B cell (primary cell): ENCODE results near the gene ANKRD9. TPM values are rescaled to one million over a fixed set of nuclear protein-coding genes. Genes with fewer than 3 reads are reported as not detected.

Experiments used
- ATAC-seq: fragments of 200-7000 bp; cut with Tn5 transposase; one replicate; pipeline ENCODE4 v1.10.0; 2021; ENCODE audit warnings: low read depth, mild to moderate bottlenecking, moderate number of reproducible peaks, moderate library complexity
- CTCF ChIA-PET: fragments of 350-600 bp; sonication (Branson Sonifier 250); formaldehyde crosslinking; loops from one replicate; lab custom pipeline; 2021; ENCODE audit warnings: antibody characterized with exemption, inconsistent platforms; lab: Charles Lee
- POLR2A ChIA-PET: fragments of 350-600 bp; sonication (Branson Sonifier 250); formaldehyde crosslinking; loops from one replicate; lab custom pipeline; 2021; ENCODE audit warnings: antibody characterized with exemption; lab: Charles Lee
- DNase-seq: peaks from one replicate; pipeline ENCODE4 v3.0.0; 2013
- H2AFZ ChIP-seq: 2 replicates; pipeline ENCODE4 v1.6.1; 2012; ENCODE audit warnings: mild to moderate bottlenecking, low read depth, low read length; ENCODE audit not compliant: insufficient read depth, poor library complexity, severe bottlenecking
- H3K27ac ChIP-seq, 2 donors: 1 replicate in 1 of 2; 2 replicates in 1 of 2; pipeline ENCODE4 v1.5.1; 2012 to 2013; ENCODE audit warnings: low read length in 2 of 2, mild to moderate bottlenecking in 2 of 2, moderate library complexity in 1 of 2
- H3K27me3 ChIP-seq, 4 experiments: fragments of 200-600 bp in 1 of 4; sonication (generic) in 1 of 4; replicated peaks in 1 of 4; 1 replicate in 2 of 4; 2 replicates in 2 of 4; pipeline versions ENCODE4 v1.6.1 to v1.7.0; 2013 to 2016; ENCODE audit warnings: low read length in 3 of 4, mild to moderate bottlenecking in 2 of 4, mixed read lengths in 1 of 4, moderate library complexity in 1 of 4; ENCODE audit not compliant: insufficient read depth in 4 of 4, control insufficient read depth in 3 of 4; ENCODE audit errors: control extremely low read depth in 1 of 4
- H3K36me3 ChIP-seq, 2 experiments: replicated peaks in 1 of 2; 1 replicate in 1 of 2; 2 replicates in 1 of 2; pipeline versions ENCODE4 v1.6.1 to v1.7.1; 2013; ENCODE audit warnings: low read length in 1 of 2; ENCODE audit not compliant: insufficient read depth in 2 of 2, control insufficient read depth in 1 of 2; ENCODE audit errors: control extremely low read depth in 1 of 2, extremely low read depth in 1 of 2
- H3K4me1 ChIP-seq, 2 donors: fragments of 200-600 bp in 1 of 2; sonication (generic) in 1 of 2; 1 replicate in 1 of 2; 2 replicates in 1 of 2; pipeline versions ENCODE4 v1.5.1 to v1.6.1; 2013 to 2017; ENCODE audit warnings: low read length in 2 of 2; ENCODE audit not compliant: control insufficient read depth in 2 of 2, insufficient read depth in 2 of 2
- H3K4me2 ChIP-seq: replicated peaks from 2 replicates; pipeline ENCODE3; 2012; ENCODE audit warnings: mild to moderate bottlenecking, low read depth, low read length; ENCODE audit not compliant: poor library complexity, severe bottlenecking
- H3K4me3 ChIP-seq, 5 experiments: fragments of 200-600 bp in 1 of 5; sonication (generic) in 1 of 5; 1 replicate in 3 of 5; 2 replicates in 2 of 5; pipeline versions ENCODE4 v1.5.1 to v1.7.0; 2011 to 2016; ENCODE audit warnings: low read length in 4 of 5, mild to moderate bottlenecking in 4 of 5, low read depth in 2 of 5, control low read depth in 1 of 5, moderate library complexity in 1 of 5; ENCODE audit not compliant: insufficient read depth in 1 of 5; ENCODE audit errors: control extremely low read depth in 1 of 5, extremely low read depth in 1 of 5
- H3K79me2 ChIP-seq: fragments of 200-600 bp; sonication (generic); one replicate; pipeline ENCODE4 v1.6.0; 2016; ENCODE audit warnings: low read length; ENCODE audit not compliant: control insufficient read depth, insufficient read depth
- H3K9ac ChIP-seq: fragments of 200-600 bp; sonication (generic); 2 replicates; pipeline ENCODE4 v1.6.1; 2017; ENCODE audit warnings: mild to moderate bottlenecking, low read length, moderate library complexity
- H3K9me3 ChIP-seq, 3 donors: one replicate each; pipeline versions ENCODE4 v1.6.1 to v1.7.1; 2013; ENCODE audit warnings: low read length in 2 of 3; ENCODE audit not compliant: control insufficient read depth in 2 of 3, insufficient read depth in 1 of 3; ENCODE audit errors: control extremely low read depth in 1 of 3
- H4K20me1 ChIP-seq: 2 replicates; pipeline ENCODE4 v1.6.0; 2012; ENCODE audit warnings: mild to moderate bottlenecking, low read length; ENCODE audit not compliant: insufficient read depth, control insufficient read depth, poor library complexity, severe bottlenecking
- H3K27ac Mint-ChIP-seq: one replicate; pipeline ENCODE4 v1.8.0; 2021; ENCODE audit warnings: mixed read lengths
- H3K27me3 Mint-ChIP-seq: one replicate; pipeline ENCODE4 v1.8.0; 2021; ENCODE audit warnings: mixed read lengths
- H3K4me1 Mint-ChIP-seq: one replicate; pipeline ENCODE4 v1.8.0; 2021; ENCODE audit warnings: mixed read lengths
- H3K4me3 Mint-ChIP-seq: one replicate; pipeline ENCODE4 v1.8.0; 2021; ENCODE audit warnings: mixed read lengths
- H3K9me3 Mint-ChIP-seq: one replicate; pipeline ENCODE4 v1.8.0; 2022; ENCODE audit warnings: mixed read lengths; ENCODE audit not compliant: insufficient read depth
- CTCF ChIP-seq: fragments of 200-600 bp; IDR thresholded peaks from one replicate; pipeline ENCODE4 v1.8.0; 2022; ENCODE audit warnings: antibody characterized with exemption, mild to moderate bottlenecking
- EZH2 ChIP-seq: IDR thresholded peaks from 2 replicates; pipeline ENCODE4 v1.6.1; 2012; ENCODE audit warnings: borderline replicate concordance, low read depth, mild to moderate bottlenecking, moderate library complexity, low read length; ENCODE audit not compliant: insufficient read depth, poor library complexity, severe bottlenecking
- WGBS: methylation state at CpG from one replicate; pipeline ENCODE4 v1.1.5; 2013; ENCODE audit warnings: missing lambda C conversion rate; ENCODE audit not compliant: insufficient coverage; 5-methylcytosine and 5-hydroxymethylcytosine counted together
- intact Hi-C: fragments of 100-400 bp; cut with micrococcal nuclease; formaldehyde crosslinking; loops from one replicate; pipeline ENCODE4 v1.10.0; 2022
- polyA plus RNA-seq: library from polyadenylated mRNA; depleted of rRNA; stranded (reverse); fragments of >200 nt; gene quantifications from 2 replicates; pipeline ENCODE4 v1.2.3, GENCODE V29; 2012
- total RNA-seq, 2 donors: library from RNA; stranded (reverse); fragments of 120-200 nt in 1 of 2; gene quantifications; 1 replicate in 1 of 2; 2 replicates in 1 of 2; pipeline versions ENCODE4 v1.2.3 to v1.2.4, GENCODE V29; 2013 to 2022

The ANKRD9 gene
- total and polyA plus RNA-seq, 2 donors (not counting 1 experiment from before 2014, with no cell fraction given): 1.4 to 1.5 TPM

GRCh38 chr14:102513899-102514772 lies 4.6 kb upstream of the ANKRD9 start:
- H3K4me3 ChIP-seq: no peak overlapping the region
- no peak for ATAC-seq
- H3K4me1 Mint-ChIP-seq: peaks cover 19% of the 10 kb centered on the region
- H3K9me3 ChIP-seq: peaks cover 0 to 7% (median 0%) of the 10 kb centered on the region in 3 donors
- TF ChIP-seq CTCF: no peak
- TF ChIP-seq EZH2: no peak
- H3K4me1 ChIP-seq: peaks cover 27 to 28% of the 10 kb centered on the region in 2 donors
- ChIA-PET CTCF (interaction anchor here (2.5 to 7.3 kb wide), 2 partner anchors 10 to 76 kb away, joined by 14 to 118 read pairs; no protein-coding TSS in a partner anchor), POLR2A (no interaction called here)
- H3K27me3 Mint-ChIP-seq: peaks cover 15% of the 10 kb centered on the region
- no peaks in the 10 kb centered on the region for H4K20me1 ChIP-seq
- DNase-seq: no peak
- H3K27me3 ChIP-seq: peaks cover 0 to 30% (median 3%) of the 10 kb centered on the region in 4 experiments
- no peaks in the 10 kb centered on the region for H3K9me3 Mint-ChIP-seq
- H3K4me2 ChIP-seq: no peak overlapping the region
- H3K79me2 ChIP-seq: no peaks in the 10 kb centered on the region
- no peak overlapping the region for H3K27ac ChIP-seq
- no peak overlapping the region for H2AFZ ChIP-seq
- intact Hi-C loops: no loop called here
- H3K9ac ChIP-seq: no peak overlapping the region
- WGBS: 89% methylated on average over 21 of the region's 21 CpGs
- no peak overlapping the region for H3K27ac Mint-ChIP-seq
- no peak overlapping the region for H3K4me3 Mint-ChIP-seq
- H3K36me3 ChIP-seq: no peaks in the 10 kb centered on the region

DNA sequence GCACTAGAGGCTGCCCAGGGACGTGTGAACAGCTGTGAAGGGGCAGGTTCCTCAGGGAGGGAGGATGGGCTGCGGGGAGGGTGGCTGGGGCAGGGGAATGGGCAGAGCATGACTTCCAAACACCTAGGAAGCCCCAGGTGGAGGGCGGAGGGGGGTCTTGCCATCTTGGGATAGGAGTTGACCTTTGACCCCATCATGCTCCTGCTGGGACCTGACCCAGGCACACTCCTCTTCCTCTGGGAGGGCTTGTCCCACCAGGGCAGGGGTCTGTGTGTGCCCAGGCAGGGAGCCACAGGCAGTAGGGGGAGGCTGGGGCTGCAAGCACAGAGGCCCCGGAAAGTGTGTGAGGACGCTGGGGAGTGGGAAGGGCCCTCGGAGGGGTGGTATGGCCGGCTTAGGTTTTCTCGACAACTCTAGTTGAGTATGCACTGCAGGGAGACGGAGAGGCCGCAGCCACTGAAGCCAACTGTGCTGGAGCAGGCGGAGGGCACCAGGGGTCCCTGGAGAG lies 3.3 kb upstream of the ANKRD9 start:
- H3K9me3 ChIP-seq: peaks cover 0 to 8% (median 0%) of the 10 kb centered on the region in 3 donors
- DNase-seq: no peak
- no peak for ATAC-seq
- H3K4me1 Mint-ChIP-seq: peaks cover 19% of the 10 kb centered on the region
- TF ChIP-seq EZH2 (no peak), CTCF (no peak)
- H3K27ac ChIP-seq: no peak overlapping the region
- H3K27me3 ChIP-seq: peaks cover 0 to 24% (median 2%) of the 10 kb centered on the region in 4 experiments
- intact Hi-C loops: no loop called here
- H3K9ac ChIP-seq: no peak overlapping the region
- H2AFZ ChIP-seq: no peak overlapping the region
- ChIA-PET CTCF (interaction anchor here (7.3 kb wide), 1 partner anchor 74 kb away, joined by 118 read pairs; no protein-coding TSS in a partner anchor), POLR2A (no interaction called here)
- H3K27ac Mint-ChIP-seq: no peak overlapping the region
- H3K4me1 ChIP-seq: peaks cover 27 to 28% of the 10 kb centered on the region in 2 donors
- 83% methylated on average over 11 of the region's 11 CpGs for WGBS
- H3K4me3 ChIP-seq: no peak overlapping the region
- no peaks in the 10 kb centered on the region for H3K36me3 ChIP-seq
- H3K4me2 ChIP-seq: no peak overlapping the region
- H3K79me2 ChIP-seq: no peaks in the 10 kb centered on the region
- no peaks in the 10 kb centered on the region for H4K20me1 ChIP-seq
- no peak overlapping the region for H3K4me3 Mint-ChIP-seq
- H3K9me3 Mint-ChIP-seq: no peaks in the 10 kb centered on the region
- H3K27me3 Mint-ChIP-seq: peaks cover 12% of the 10 kb centered on the region
